Limb (tissue), 2 donors: Measurements from ENCODE around the gene SMYD3.

Source experiments
- DNase-seq, 2 donors: peaks; one replicate each; pipeline ENCODE4 v3.0.0-alpha.2; 2016; ENCODE audit errors: extremely low spot score in 2 of 2

The SMYD3 gene

GRCh38 chr1:246113555-246114095 is 393.5 kb downstream of the SMYD3 start:
- no peak for DNase-seq

GRCh38 chr1:246111570-246111969 is 395.5 kb downstream of the SMYD3 start:
- DNase-seq = no peak

- no peak for DNase-seq
Observed at GRCh38 chr1:246110343-246111219, 396.5 kb downstream of the SMYD3 start.

GRCh38 chr1:246108278-246108925 is 398.7 kb downstream of the SMYD3 start:
- DNase-seq = no peak

GRCh38 chr1:246107516-246108277 is 399.4 kb downstream of the SMYD3 start:
- no peak for DNase-seq

- no peak for DNase-seq
Observed at GRCh38 chr1:246106342-246106763, 400.7 kb downstream of the SMYD3 start.

- DNase-seq = no peak
Observed at GRCh38 chr1:246104927-246105326, 402.2 kb downstream of the SMYD3 start.

- DNase-seq = no peak
Observed at GRCh38 chr1:246099570-246099969, 407.5 kb downstream of the SMYD3 start.

- DNase-seq = no peak
Observed at GRCh38 chr1:246096356-246096755, 410.7 kb downstream of the SMYD3 start.

GRCh38 chr1:246095443-246095842 is 411.6 kb downstream of the SMYD3 start:
- DNase-seq = no peak

GRCh38 chr1:246093230-246093629 is 413.8 kb downstream of the SMYD3 start:
- no peak for DNase-seq

GRCh38 chr1:246092136-246092535 is 414.9 kb downstream of the SMYD3 start:
- DNase-seq = no peak

GRCh38 chr1:246091477-246091876 is 415.6 kb downstream of the SMYD3 start:
- no peak for DNase-seq

- no peak for DNase-seq
Observed at GRCh38 chr1:246086191-246086590, 420.9 kb downstream of the SMYD3 start.

- DNase-seq = no peak
Observed at GRCh38 chr1:246083416-246083815, 423.7 kb downstream of the SMYD3 start.

- no peak for DNase-seq
Observed at GRCh38 chr1:246081856-246082668, 425.0 kb downstream of the SMYD3 start.

- DNase-seq = no peak
Observed at GRCh38 chr1:246081138-246081702, 425.9 kb downstream of the SMYD3 start.

GRCh38 chr1:246080031-246080430 is 427.0 kb downstream of the SMYD3 start:
- no peak for DNase-seq

GRCh38 chr1:246078888-246079252 is 428.2 kb downstream of the SMYD3 start:
- DNase-seq = no peak

GRCh38 chr1:246078126-246078887 is 428.8 kb downstream of the SMYD3 start:
- DNase-seq = no peak
